ENCODE measurements around the gene WDR62.

WDR62 gene

GRCh38 chr19:36151144-36152018 lies 96.7 kb downstream of the WDR62 start:
- H3K4me3 ChIP-seq (ENCODE audit: control insufficient read depth, low read depth, low read length): peak overlapping the region; percentile 50
- DNase-seq (ENCODE audit: low read depth): no peak

GRCh38 chr19:36152019-36152351 lies 97.3 kb downstream of the WDR62 start:
- TF ChIP-seq CTCF (conservative IDR thresholded peaks at IDR 0.05; ENCODE audit: control insufficient read depth, insufficient read depth, low read depth, low read length): no peak
- H3K4me3 ChIP-seq (ENCODE audit: control insufficient read depth, low read depth, low read length): peak overlapping the region; percentile 50
- DNase-seq (ENCODE audit: low read depth): no peak

More at GRCh38 chr19:36151144-36152018, 96.7 kb downstream of the WDR62 start:
- no peak for TF ChIP-seq CTCF (conservative IDR thresholded peaks at IDR 0.05; ENCODE audit: control insufficient read depth, insufficient read depth, low read depth, low read length)

GRCh38 chr19:36152352-36153091 lies 97.8 kb downstream of the WDR62 start, which contains the start of gene COX7A1:
Gene COX7A1 (minus strand): TSS chr19:36152447. CDS start chr19:36152407, 40 bp downstream.
- no peak for TF ChIP-seq CTCF (conservative IDR thresholded peaks at IDR 0.05; ENCODE audit: control insufficient read depth, insufficient read depth, low read depth, low read length)
- DNase-seq (ENCODE audit: low read depth): peak; percentile 35
- peak within 1 kb of the TSS; percentile 50 for H3K4me3 ChIP-seq (ENCODE audit: control insufficient read depth, low read depth, low read length)

GRCh38 chr19:36153126-36153525 lies 98.4 kb downstream of the WDR62 start:
- no peak for DNase-seq (ENCODE audit: low read depth)
- no peak overlapping the region for H3K4me3 ChIP-seq (ENCODE audit: control insufficient read depth, low read depth, low read length)
- TF ChIP-seq CTCF (conservative IDR thresholded peaks at IDR 0.05; ENCODE audit: control insufficient read depth, insufficient read depth, low read depth, low read length): no peak

All from fibroblast of mammary gland (primary cell).